HEK293 (cell line): ENCODE data around the gene SEMA7A.
A peak's percentile ranks its signal among the peaks of the same experiment; 100 is the strongest.

Experiments
- CTCF ChIA-PET: fragments of 350-600 bp; formaldehyde crosslinking; extraction: SDS; loops from one replicate; lab custom pipeline; 2021; ENCODE audit warnings: antibody characterized with exemption; lab: Yijun Ruan, JAX
- POLR2A ChIA-PET: fragments of 300-600 bp; formaldehyde crosslinking; extraction: SDS; loops from one replicate; lab custom pipeline; 2020; ENCODE audit warnings: antibody characterized with exemption, inconsistent platforms; lab: Yijun Ruan, JAX
- H3K27ac ChIP-seq: fragments of 200-500 bp; sonication (Bioruptor generic); 2 replicates; pipeline ENCODE4 v1.5.1; 2014; ENCODE audit warnings: low read depth, low read length, control low read depth, inconsistent platforms; ENCODE audit errors: extremely low read depth
- H3K36me3 ChIP-seq, 2 experiments: fragments of 200-500 bp in 1 of 2; sonication (Bioruptor generic) in 1 of 2; 1 replicate in 1 of 2; 2 replicates in 1 of 2; pipeline ENCODE4 v1.5.1; 2014 to 2017; ENCODE audit warnings: inconsistent platforms in 2 of 2, low read length in 2 of 2; ENCODE audit not compliant: control insufficient read depth in 2 of 2, insufficient read depth in 1 of 2
- H3K4me1 ChIP-seq: fragments of 200-500 bp; sonication (Bioruptor generic); 2 replicates; pipeline ENCODE4 v1.5.1; 2014; ENCODE audit warnings: mild to moderate bottlenecking, low read length, inconsistent platforms; ENCODE audit not compliant: control insufficient read depth, insufficient read depth
- H3K4me3 ChIP-seq: 2 replicates; pipeline ENCODE4 v1.5.1; 2011; ENCODE audit warnings: low read depth, mild to moderate bottlenecking, control low read depth, low read length, moderate library complexity
- H3K9me3 ChIP-seq: fragments of 200-500 bp; sonication (Bioruptor generic); 2 replicates; pipeline ENCODE4 v1.5.1; 2014; ENCODE audit warnings: low read depth, low read length, inconsistent platforms; ENCODE audit not compliant: control insufficient read depth, insufficient read depth
- GLIS1 ChIP-seq: fragments of 450-650 bp; formaldehyde crosslinking; IDR thresholded peaks from 2 replicates; pipeline ENCODE4 v1.5.1; 2016; ENCODE audit warnings: missing biosample characterization, missing genetic modification characterization
- GLIS2 ChIP-seq: fragments of 450-650 bp; formaldehyde crosslinking; IDR thresholded peaks from 2 replicates; pipeline ENCODE4 v1.5.1; 2016; ENCODE audit warnings: missing biosample characterization, missing genetic modification characterization
- HOXA7 ChIP-seq: sonication (generic); formaldehyde crosslinking; IDR thresholded peaks from 2 replicates; pipeline ENCODE4 v1.8.1; 2022; ENCODE audit warnings: missing genetic modification reagents, borderline replicate concordance
- MYNN ChIP-seq: fragments of 450-650 bp; formaldehyde crosslinking; IDR thresholded peaks from 2 replicates; pipeline ENCODE4 v1.5.1; 2016; ENCODE audit warnings: missing biosample characterization, missing genetic modification characterization, borderline replicate concordance
- PRDM4 ChIP-seq: fragments of 450-650 bp; formaldehyde crosslinking; IDR thresholded peaks from 2 replicates; pipeline ENCODE4 v1.5.1; 2017; ENCODE audit warnings: missing biosample characterization, missing genetic modification characterization
- RBAK ChIP-seq: fragments of 450-650 bp; formaldehyde crosslinking; IDR thresholded peaks from 2 replicates; pipeline ENCODE4 v1.5.1; 2016; ENCODE audit warnings: missing biosample characterization, missing genetic modification characterization
- ZBTB20 ChIP-seq: fragments of 450-650 bp; formaldehyde crosslinking; IDR thresholded peaks from 2 replicates; pipeline ENCODE4 v1.5.1; 2016; ENCODE audit warnings: missing biosample characterization, missing genetic modification characterization
- ZFP41 ChIP-seq: fragments of 450-650 bp; formaldehyde crosslinking; IDR thresholded peaks from 2 replicates; pipeline ENCODE4 v1.5.1; 2016; ENCODE audit warnings: missing biosample characterization, missing genetic modification characterization, borderline replicate concordance
- ZNF19 ChIP-seq: fragments of 450-650 bp; formaldehyde crosslinking; IDR thresholded peaks from 2 replicates; pipeline ENCODE4; 2016; ENCODE audit warnings: missing biosample characterization, missing genetic modification characterization, low read depth
- ZNF2 ChIP-seq: fragments of 450-650 bp; formaldehyde crosslinking; IDR thresholded peaks from 2 replicates; pipeline ENCODE4 v1.5.1; 2016; ENCODE audit warnings: missing biosample characterization, missing genetic modification characterization
- ZNF23 ChIP-seq: fragments of 450-650 bp; formaldehyde crosslinking; IDR thresholded peaks from 2 replicates; pipeline ENCODE4 v1.5.1; 2016; ENCODE audit warnings: missing biosample characterization, missing genetic modification characterization, borderline replicate concordance
- ZNF24 ChIP-seq: fragments of 450-650 bp; formaldehyde crosslinking; IDR thresholded peaks from 2 replicates; pipeline ENCODE4 v1.5.1; 2016; ENCODE audit warnings: missing biosample characterization, missing genetic modification characterization
- ZNF248 ChIP-seq: fragments of 450-650 bp; formaldehyde crosslinking; IDR thresholded peaks from 2 replicates; pipeline ENCODE4 v1.5.1; 2017; ENCODE audit warnings: missing biosample characterization, missing genetic modification characterization
- ZNF280D ChIP-seq: fragments of 450-650 bp; formaldehyde crosslinking; IDR thresholded peaks from 2 replicates; pipeline ENCODE4 v1.5.1; 2016; ENCODE audit warnings: missing biosample characterization, missing genetic modification characterization
- ZNF292 ChIP-seq: fragments of 450-650 bp; formaldehyde crosslinking; IDR thresholded peaks from 2 replicates; pipeline ENCODE4 v1.5.1; 2016; ENCODE audit warnings: low read depth, missing biosample characterization, missing genetic modification characterization, borderline replicate concordance
- ZNF366 ChIP-seq: fragments of 450-650 bp; formaldehyde crosslinking; conservative IDR thresholded peaks from 2 replicates; pipeline ENCODE4 v1.5.1; 2016; ENCODE audit warnings: missing biosample characterization, missing genetic modification characterization
- ZNF398 ChIP-seq: fragments of 450-650 bp; formaldehyde crosslinking; IDR thresholded peaks from 2 replicates; pipeline ENCODE4 v1.5.1; 2017; ENCODE audit warnings: missing biosample characterization, missing genetic modification characterization
- ZNF48 ChIP-seq: fragments of 450-650 bp; formaldehyde crosslinking; IDR thresholded peaks from 2 replicates; pipeline ENCODE4 v1.5.1; 2016; ENCODE audit warnings: missing biosample characterization, missing genetic modification characterization
- ZNF510 ChIP-seq: fragments of 450-650 bp; formaldehyde crosslinking; IDR thresholded peaks from 2 replicates; pipeline ENCODE4 v1.5.1; 2018; ENCODE audit warnings: mild to moderate bottlenecking, missing genetic modification characterization, missing biosample characterization; ENCODE audit not compliant: insufficient replicate concordance
- ZNF513 ChIP-seq: fragments of 450-650 bp; IDR thresholded peaks from 2 replicates; pipeline ENCODE4 v1.5.1; 2018; ENCODE audit warnings: missing biosample characterization, missing genetic modification characterization
- ZNF521 ChIP-seq: fragments of 450-650 bp; formaldehyde crosslinking; IDR thresholded peaks from 2 replicates; pipeline ENCODE4 v1.5.1; 2017; ENCODE audit warnings: missing biosample characterization, mild to moderate bottlenecking, missing genetic modification characterization
- ZNF555 ChIP-seq: fragments of 450-650 bp; formaldehyde crosslinking; conservative IDR thresholded peaks from 2 replicates; pipeline ENCODE4 v1.5.1; 2017; ENCODE audit warnings: missing biosample characterization, mild to moderate bottlenecking, missing genetic modification characterization, inconsistent platforms
- ZNF624 ChIP-seq: fragments of 450-650 bp; formaldehyde crosslinking; IDR thresholded peaks from 2 replicates; pipeline ENCODE4 v1.5.1; 2017; ENCODE audit warnings: missing biosample characterization, missing genetic modification characterization
- ZNF639 ChIP-seq: fragments of 450-650 bp; formaldehyde crosslinking; IDR thresholded peaks from 2 replicates; pipeline ENCODE4 v1.5.1; 2016; ENCODE audit warnings: missing biosample characterization, missing genetic modification characterization
- ZNF654 ChIP-seq: fragments of 450-650 bp; formaldehyde crosslinking; IDR thresholded peaks from 2 replicates; pipeline ENCODE4 v1.5.1; 2016; ENCODE audit warnings: low read depth, missing biosample characterization, missing genetic modification characterization
- ZNF664 ChIP-seq: fragments of 450-650 bp; formaldehyde crosslinking; IDR thresholded peaks from 2 replicates; pipeline ENCODE4 v1.5.1; 2016; ENCODE audit warnings: missing biosample characterization, missing genetic modification characterization
- ZXDB ChIP-seq: fragments of 450-650 bp; formaldehyde crosslinking; IDR thresholded peaks from 2 replicates; pipeline ENCODE4 v1.5.1; 2016; ENCODE audit warnings: missing biosample characterization, missing genetic modification characterization

Gene SEMA7A

GRCh38 chr15:74430510-74430951 is 3.2 kb downstream of the SEMA7A start (continued):
- TF ChIP-seq ZNF248 (tag by site-specific recombination) (no peak), ZNF292 (tag by site-specific recombination) (no peak), PRDM4 (tag by site-specific recombination) (no peak), ZNF624 (no peak), ZNF664 (tag by site-specific recombination) (no peak), ZNF654 (no peak), GLIS2 (tag by site-specific recombination) (0 out of 2 replicates have a peak, but pooled peaks have one; percentile 36), RBAK (tag by site-specific recombination) (no peak), ZNF398 (tag by site-specific recombination) (0 out of 2 replicates have a peak, but pooled peaks have one; percentile 43), ZNF639 (tag by site-specific recombination) (no peak), ZBTB20 (tag by site-specific recombination) (no peak), ZNF510 (no peak), ZNF555 (tag by site-specific recombination) (no peak), GLIS1 (tag by site-specific recombination) (peak; percentile 99), MYNN (tag by site-specific recombination) (no peak), ZNF24 (tag by site-specific recombination) (no peak), ZNF366 (tag by site-specific recombination) (no peak)
- TF ChIP-seq, all 188 proteins: peak for 5

GRCh38 chr15:74429781-74430400 is 3.9 kb downstream of the SEMA7A start:
- CTCF ChIA-PET = interaction anchor here (0.7 to 26.4 kb wide), 3 partner anchors 8 to 52 kb away, joined by 3 to 768 read pairs (median 4); partner anchors contain the start of gene CYP11A1
- no peaks in the 10 kb centered on the region for H3K36me3 ChIP-seq
- POLR2A ChIA-PET = interaction anchor here (1.0 kb wide), 1 partner anchor 20 kb away, joined by 3 read pairs; no protein-coding TSS in a partner anchor
- no peak overlapping the region for H3K27ac ChIP-seq
- no peaks in the 10 kb centered on the region for H3K9me3 ChIP-seq
- H3K4me3 ChIP-seq = no peak overlapping the region
- peaks cover 4% of the 10 kb centered on the region for H3K4me1 ChIP-seq
- TF ChIP-seq RBAK (tag by site-specific recombination) (no peak), ZNF521 (tag by site-specific recombination) (no peak), ZNF23 (no peak), ZNF654 (no peak), ZNF48 (no peak), ZXDB (tag by site-specific recombination) (no peak), ZNF2 (tag by site-specific recombination) (no peak), ZNF280D (tag by site-specific recombination) (no peak), ZNF19 (tag by site-specific recombination) (no peak), ZNF513 (tag by site-specific recombination) (no peak), ZFP41 (tag by site-specific recombination) (no peak), HOXA7 (CRISPR knock-in tag) (no peak)
